ENCODE results near the gene SLC32A1. TPM values are rescaled to one million over a fixed set of nuclear protein-coding genes. Genes with fewer than 3 reads are reported as not detected.

Gene SLC32A1
- total RNA-seq, 1 experiment from 2014 or later, result 0.09 TPM

- Mint-ChIP-seq H3K4me1 (peaks cover 25% of the 10 kb centered on the region), H3K4me3 (no peak overlapping the region), H3K36me3 (peaks cover 38% of the 10 kb centered on the region), H3K9me3 (peaks cover 19% of the 10 kb centered on the region), H3K27me3 (ENCODE audit: low read depth) (no peaks in the 10 kb centered on the region), H3K27ac (0 out of 2 replicates have a peak overlapping the region, but pooled peaks have one; percentile 16)
- ATAC-seq (no peak), DNase-seq (ENCODE audit: low spot score) (no peak)
- CTCF ChIA-PET, result interaction anchor here (1.0 kb wide), 1 partner anchor 14 kb away, joined by 3 read pairs; no protein-coding TSS in a partner anchor
- no peak for TF ChIP-seq ZNF532 (CRISPR knock-in tag; IDR thresholded peaks at IDR 0.05; ENCODE audit: borderline replicate concordance)
- TF ChIP-seq, protein P1, sequence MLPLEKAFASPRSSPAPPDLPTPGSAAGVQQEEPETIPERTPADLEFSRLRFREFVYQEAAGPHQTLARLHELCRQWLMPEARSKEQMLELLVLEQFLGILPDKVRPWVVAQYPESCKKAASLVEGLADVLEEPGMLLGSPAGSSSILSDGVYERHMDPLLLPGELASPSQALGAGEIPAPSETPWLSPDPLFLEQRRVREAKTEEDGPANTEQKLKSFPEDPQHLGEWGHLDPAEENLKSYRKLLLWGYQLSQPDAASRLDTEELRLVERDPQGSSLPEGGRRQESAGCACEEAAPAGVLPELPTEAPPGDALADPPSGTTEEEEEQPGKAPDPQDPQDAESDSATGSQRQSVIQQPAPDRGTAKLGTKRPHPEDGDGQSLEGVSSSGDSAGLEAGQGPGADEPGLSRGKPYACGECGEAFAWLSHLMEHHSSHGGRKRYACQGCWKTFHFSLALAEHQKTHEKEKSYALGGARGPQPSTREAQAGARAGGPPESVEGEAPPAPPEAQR (CRISPR knock-in tag; IDR thresholded peaks at IDR 0.05), result no peak
- no peak for TF ChIP-seq NR2C2 (CRISPR knock-in tag; IDR thresholded peaks at IDR 0.05)
- TF ChIP-seq, protein P2, sequence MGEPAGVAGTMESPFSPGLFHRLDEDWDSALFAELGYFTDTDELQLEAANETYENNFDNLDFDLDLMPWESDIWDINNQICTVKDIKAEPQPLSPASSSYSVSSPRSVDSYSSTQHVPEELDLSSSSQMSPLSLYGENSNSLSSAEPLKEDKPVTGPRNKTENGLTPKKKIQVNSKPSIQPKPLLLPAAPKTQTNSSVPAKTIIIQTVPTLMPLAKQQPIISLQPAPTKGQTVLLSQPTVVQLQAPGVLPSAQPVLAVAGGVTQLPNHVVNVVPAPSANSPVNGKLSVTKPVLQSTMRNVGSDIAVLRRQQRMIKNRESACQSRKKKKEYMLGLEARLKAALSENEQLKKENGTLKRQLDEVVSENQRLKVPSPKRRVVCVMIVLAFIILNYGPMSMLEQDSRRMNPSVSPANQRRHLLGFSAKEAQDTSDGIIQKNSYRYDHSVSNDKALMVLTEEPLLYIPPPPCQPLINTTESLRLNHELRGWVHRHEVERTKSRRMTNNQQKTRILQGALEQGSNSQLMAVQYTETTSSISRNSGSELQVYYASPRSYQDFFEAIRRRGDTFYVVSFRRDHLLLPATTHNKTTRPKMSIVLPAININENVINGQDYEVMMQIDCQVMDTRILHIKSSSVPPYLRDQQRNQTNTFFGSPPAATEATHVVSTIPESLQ (CRISPR knock-in tag; IDR thresholded peaks at IDR 0.05), result no peak
- TF ChIP-seq ZNF671 (CRISPR knock-in tag; IDR thresholded peaks at IDR 0.05), result no peak
- no peak for TF ChIP-seq JAZF1 (CRISPR knock-in tag; IDR thresholded peaks at IDR 0.05)
- TF ChIP-seq E2F4 (CRISPR knock-in tag; IDR thresholded peaks at IDR 0.05; ENCODE audit: borderline replicate concordance, low read depth), result no peak
- no peak for TF ChIP-seq FOXP1 (CRISPR knock-in tag; IDR thresholded peaks at IDR 0.05; ENCODE audit: borderline replicate concordance)
- TF ChIP-seq IRF2 (CRISPR knock-in tag; IDR thresholded peaks at IDR 0.05; ENCODE audit: borderline replicate concordance, low read depth), result no peak
- no peak for TF ChIP-seq RELA (CRISPR knock-in tag; IDR thresholded peaks at IDR 0.05; ENCODE audit: borderline replicate concordance)
- TF ChIP-seq TEAD4 (CRISPR knock-in tag; IDR thresholded peaks at IDR 0.05), result no peak
- TF ChIP-seq ELF4 (CRISPR knock-in tag; IDR thresholded peaks at IDR 0.05; ENCODE audit: low read depth), result no peak
- no peak for TF ChIP-seq ZNF396 (CRISPR knock-in tag; IDR thresholded peaks at IDR 0.05; ENCODE audit: borderline replicate concordance)
- POLR2A ChIA-PET, result no interaction called here
Measured at GRCh38 chr20:38776363-38776762, 52.1 kb downstream of the SLC32A1 start.

Other genes starting within 250 kb of the SLC32A1 start
- gene ADIG, start 143.3 kb upstream of the SLC32A1 start, total RNA-seq (2021), result not detected in 3 replicates
- 0.46 to 0.72 TPM (median 0.60 TPM) in 3 replicates for gene ARHGAP40, start 122.7 kb upstream of the SLC32A1 start, total RNA-seq (2021)
- 9.8 to 12.0 TPM (median 11.5 TPM) in 3 replicates for gene ACTR5, start 24.0 kb downstream of the SLC32A1 start, total RNA-seq (2021)
- 8.1 to 12.0 TPM (median 8.2 TPM) in 3 replicates for gene PPP1R16B, start 81.2 kb downstream of the SLC32A1 start, total RNA-seq (2021)
- 57.7 to 66.9 TPM (median 58.3 TPM) in 3 replicates for gene FAM83D, start 201.9 kb downstream of the SLC32A1 start, total RNA-seq (2021)
- 17.8 to 20.4 TPM (median 18.7 TPM) in 3 replicates for gene DHX35, start 237.9 kb downstream of the SLC32A1 start, total RNA-seq (2021)

Measured in WTC11 (cell line).